Mesothelial cell of epicardium (in vitro differentiated cells): Measurements from ENCODE around the gene SEC14L1. TPM values are rescaled to one million over a fixed set of nuclear protein-coding genes. Genes with fewer than 3 reads are reported as not detected.

Source experiments
- DNase-seq, 2 experiments: peaks; one replicate each; pipeline ENCODE4 v3.0.0; 2021; ENCODE audit warnings: low spot score in 2 of 2; ENCODE audit not compliant: unreplicated experiment in 2 of 2
- H3K27ac Mint-ChIP-seq: 2 replicates; pipeline ENCODE4 v1.8.0; 2021; ENCODE audit warnings: mixed read lengths
- H3K27me3 Mint-ChIP-seq: 2 replicates; pipeline ENCODE4 v1.8.0; 2021; ENCODE audit warnings: low read depth, mixed read lengths
- H3K36me3 Mint-ChIP-seq: 2 replicates; pipeline ENCODE4 v1.8.0; 2021; ENCODE audit warnings: mixed read lengths
- H3K4me1 Mint-ChIP-seq: 2 replicates; pipeline ENCODE4 v1.8.0; 2021; ENCODE audit warnings: mixed read lengths
- H3K4me3 Mint-ChIP-seq: 2 replicates; pipeline ENCODE4 v1.8.0; 2021; ENCODE audit warnings: mild to moderate bottlenecking, moderate library complexity, mixed read lengths
- H3K9me3 Mint-ChIP-seq: 2 replicates; pipeline ENCODE4 v1.8.0; 2021; ENCODE audit warnings: mixed read lengths
- total RNA-seq: library from RNA; stranded (reverse); gene quantifications from 3 replicates; pipeline ENCODE4 v1.2.1, GENCODE V29; 2021
- TF ChIP-seq, protein P1 (sequence below): fragments of 200-600 bp; sonication (generic); IDR thresholded peaks from one replicate; pipeline ENCODE4 v1.5.0; 2021; ENCODE audit warnings: antibody characterized with exemption; ENCODE audit not compliant: unreplicated experiment

SEC14L1 gene
- total RNA-seq, 1 donor from 2014 or later, result 47.6 TPM

DNA sequence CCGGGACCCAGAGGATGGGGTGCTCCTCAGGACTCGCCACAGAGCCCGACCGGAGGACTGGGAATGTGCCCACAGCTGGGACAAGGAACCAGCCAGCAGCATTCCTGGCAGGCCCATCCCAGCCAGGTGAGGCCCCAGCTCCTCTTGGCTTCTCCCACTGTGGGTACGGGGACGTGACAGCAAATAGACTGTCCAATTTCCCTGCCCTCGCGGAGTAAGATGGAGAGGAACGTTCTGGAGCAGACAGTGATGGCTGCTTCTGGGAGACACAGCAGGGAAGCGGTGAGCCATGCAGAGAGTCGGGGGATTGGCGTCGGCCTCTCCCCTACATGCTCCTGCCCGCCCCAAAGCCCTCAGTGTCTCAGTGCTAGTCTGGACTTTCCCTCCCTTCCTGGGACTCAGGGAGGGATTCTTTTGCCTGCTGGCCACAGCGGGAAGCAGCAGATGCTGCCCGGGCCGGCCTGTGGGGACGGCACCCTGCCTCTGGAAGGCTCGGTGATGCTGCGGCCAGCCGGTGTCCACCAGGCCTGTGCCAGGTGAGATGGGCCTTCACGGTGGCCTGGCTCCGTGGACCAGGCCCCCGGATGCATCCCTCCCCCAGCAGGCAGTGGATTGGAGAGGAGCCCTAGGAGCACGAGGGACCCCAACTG is 89.1 kb downstream of the SEC14L1 start:
- no peaks in the 10 kb centered on the region for H3K27me3 Mint-ChIP-seq
- no peaks in the 10 kb centered on the region for H3K36me3 Mint-ChIP-seq
- no peak overlapping the region for H3K27ac Mint-ChIP-seq
- peaks cover 5% of the 10 kb centered on the region for H3K9me3 Mint-ChIP-seq
- no peak overlapping the region for H3K4me3 Mint-ChIP-seq
- DNase-seq, result no peak
- H3K4me1 Mint-ChIP-seq, result peaks cover under 1% of the 10 kb centered on the region
- TF ChIP-seq, protein P1, sequence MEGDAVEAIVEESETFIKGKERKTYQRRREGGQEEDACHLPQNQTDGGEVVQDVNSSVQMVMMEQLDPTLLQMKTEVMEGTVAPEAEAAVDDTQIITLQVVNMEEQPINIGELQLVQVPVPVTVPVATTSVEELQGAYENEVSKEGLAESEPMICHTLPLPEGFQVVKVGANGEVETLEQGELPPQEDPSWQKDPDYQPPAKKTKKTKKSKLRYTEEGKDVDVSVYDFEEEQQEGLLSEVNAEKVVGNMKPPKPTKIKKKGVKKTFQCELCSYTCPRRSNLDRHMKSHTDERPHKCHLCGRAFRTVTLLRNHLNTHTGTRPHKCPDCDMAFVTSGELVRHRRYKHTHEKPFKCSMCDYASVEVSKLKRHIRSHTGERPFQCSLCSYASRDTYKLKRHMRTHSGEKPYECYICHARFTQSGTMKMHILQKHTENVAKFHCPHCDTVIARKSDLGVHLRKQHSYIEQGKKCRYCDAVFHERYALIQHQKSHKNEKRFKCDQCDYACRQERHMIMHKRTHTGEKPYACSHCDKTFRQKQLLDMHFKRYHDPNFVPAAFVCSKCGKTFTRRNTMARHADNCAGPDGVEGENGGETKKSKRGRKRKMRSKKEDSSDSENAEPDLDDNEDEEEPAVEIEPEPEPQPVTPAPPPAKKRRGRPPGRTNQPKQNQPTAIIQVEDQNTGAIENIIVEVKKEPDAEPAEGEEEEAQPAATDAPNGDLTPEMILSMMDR, result no peak

DNA sequence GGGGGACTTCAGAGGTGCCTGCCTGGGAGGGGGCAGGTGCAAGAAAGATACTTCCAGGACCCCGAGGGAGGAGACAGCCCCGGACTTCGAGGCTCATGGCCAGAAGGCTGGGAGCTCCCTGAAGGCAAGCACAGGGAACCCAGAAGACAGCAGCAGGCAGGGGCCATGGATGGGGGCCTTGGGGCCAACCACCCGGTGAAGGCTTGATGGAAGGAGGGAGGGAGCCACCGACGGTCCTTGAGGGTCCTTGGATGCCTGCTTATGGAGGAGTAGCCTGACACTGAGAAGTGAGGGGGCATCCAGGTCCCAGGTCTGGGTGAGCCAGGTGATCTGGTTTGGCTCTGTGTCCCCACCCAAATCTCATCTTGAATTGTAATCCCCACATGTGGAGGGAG is 89.7 kb downstream of the SEC14L1 start:
- H3K4me1 Mint-ChIP-seq, result peaks cover 5% of the 10 kb centered on the region
- DNase-seq, result no peak
- H3K36me3 Mint-ChIP-seq, result no peaks in the 10 kb centered on the region
- no peak overlapping the region for H3K4me3 Mint-ChIP-seq
- no peaks in the 10 kb centered on the region for H3K27me3 Mint-ChIP-seq
- TF ChIP-seq, protein P1, result no peak
- no peak overlapping the region for H3K27ac Mint-ChIP-seq
- H3K9me3 Mint-ChIP-seq, result peaks cover 5% of the 10 kb centered on the region

DNA sequence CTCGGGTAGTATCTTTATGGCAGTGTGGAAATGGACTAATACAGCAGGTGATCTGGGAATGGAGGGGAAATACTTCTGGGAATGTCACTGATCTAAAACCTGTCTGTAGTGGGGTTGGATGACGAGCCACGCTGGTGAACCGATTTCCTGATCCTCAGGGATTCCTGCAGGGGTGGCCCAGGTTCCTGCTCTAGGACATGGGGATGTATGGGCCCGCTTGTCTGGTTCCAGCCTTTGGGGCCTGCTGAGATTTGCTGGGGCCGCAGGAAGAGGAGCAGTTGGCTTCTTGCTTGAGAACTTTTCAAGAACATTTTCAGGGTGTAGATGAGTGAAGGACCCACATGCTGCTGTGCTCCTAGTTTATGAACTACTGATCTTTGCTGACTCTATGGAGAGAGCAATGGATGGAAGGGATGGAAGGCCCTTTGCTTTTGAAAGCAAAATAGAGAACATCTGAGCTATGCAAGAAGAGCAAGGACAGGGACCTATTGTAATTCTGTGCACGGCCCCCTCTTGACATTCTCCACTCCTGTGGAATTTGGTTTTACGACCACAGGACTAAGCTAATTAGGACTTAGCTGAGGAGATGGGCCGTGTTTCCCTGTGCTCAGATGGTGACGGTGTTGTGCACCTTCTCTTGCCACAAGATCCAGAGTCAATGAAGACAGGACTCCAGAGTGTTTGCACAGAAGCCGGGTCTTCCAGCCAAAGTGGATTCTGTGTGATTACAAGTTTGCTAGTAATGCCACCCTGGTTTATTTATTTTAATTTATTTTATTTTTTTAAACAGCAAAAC is 90.5 kb downstream of the SEC14L1 start:
- no peak overlapping the region for H3K27ac Mint-ChIP-seq
- DNase-seq, result no peak
- peaks cover 5% of the 10 kb centered on the region for H3K9me3 Mint-ChIP-seq
- H3K4me3 Mint-ChIP-seq, result no peak overlapping the region
- H3K27me3 Mint-ChIP-seq, result peaks cover under 1% of the 10 kb centered on the region
- H3K36me3 Mint-ChIP-seq, result no peaks in the 10 kb centered on the region
- TF ChIP-seq, protein P1, result no peak
- H3K4me1 Mint-ChIP-seq, result peaks cover 7% of the 10 kb centered on the region

DNA sequence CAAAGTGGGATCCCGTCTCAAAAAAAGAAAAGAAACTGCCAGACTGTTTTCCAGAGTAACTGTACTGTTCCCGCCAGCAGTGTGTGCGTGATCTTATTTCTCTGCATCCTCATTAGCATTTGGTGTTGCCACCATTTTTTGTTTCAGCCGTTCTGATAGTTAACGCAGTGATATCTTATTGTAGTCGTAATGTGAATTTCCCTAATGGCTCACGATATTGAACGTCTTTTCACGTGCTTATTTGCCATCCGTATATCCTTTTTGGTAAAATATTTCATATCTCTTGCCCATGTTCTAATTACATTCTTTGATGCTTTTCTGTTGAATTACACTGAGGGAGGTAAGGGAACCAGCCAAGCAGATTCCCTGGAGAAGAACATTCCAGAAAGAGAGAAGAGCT is 92.4 kb downstream of the SEC14L1 start:
- H3K36me3 Mint-ChIP-seq, result no peaks in the 10 kb centered on the region
- peaks cover 5% of the 10 kb centered on the region for H3K9me3 Mint-ChIP-seq
- TF ChIP-seq, protein P1, result no peak
- H3K4me3 Mint-ChIP-seq, result no peak overlapping the region
- no peak for DNase-seq
- H3K27ac Mint-ChIP-seq, result no peak overlapping the region
- peaks cover 1% of the 10 kb centered on the region for H3K27me3 Mint-ChIP-seq
- peaks cover 7% of the 10 kb centered on the region for H3K4me1 Mint-ChIP-seq

DNA sequence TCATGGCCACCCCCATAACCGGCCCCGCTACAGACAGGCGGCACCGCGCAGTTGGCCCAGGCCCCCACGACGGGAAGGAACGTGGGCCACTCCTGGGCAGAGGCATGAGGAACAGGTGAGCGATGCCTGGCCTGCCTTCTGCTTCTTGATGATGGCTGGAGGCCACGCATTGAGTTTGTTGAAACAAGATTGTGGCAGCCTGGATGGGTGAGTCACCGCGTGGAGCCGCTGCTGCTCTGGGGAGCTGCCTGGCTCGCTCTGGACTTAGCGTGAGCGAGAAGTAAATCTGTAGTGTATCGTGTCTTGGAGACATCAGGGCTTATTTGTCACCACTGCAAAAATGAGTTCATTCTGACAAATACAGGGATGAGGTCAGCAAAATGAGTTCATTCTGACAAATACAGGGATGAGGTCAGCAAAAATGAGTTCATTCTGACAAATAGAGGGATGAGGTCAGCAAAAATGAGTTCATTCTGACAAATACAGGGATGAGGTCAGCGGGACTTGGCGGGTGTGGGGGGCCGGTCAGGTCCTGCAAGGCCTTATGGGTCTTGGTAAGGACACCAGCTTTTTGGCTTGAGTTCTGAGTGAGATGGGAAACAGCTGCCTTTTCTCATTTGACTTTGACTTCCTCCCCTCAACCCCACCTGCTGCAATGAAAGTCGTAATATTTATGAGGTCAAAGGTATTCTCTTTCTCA is 93.0 kb downstream of the SEC14L1 start:
- TF ChIP-seq, protein P1, result no peak
- Mint-ChIP-seq H3K4me3 (no peak overlapping the region), H3K4me1 (peaks cover 7% of the 10 kb centered on the region), H3K27ac (no peak overlapping the region), H3K9me3 (peaks cover 5% of the 10 kb centered on the region), H3K27me3 (peaks cover 1% of the 10 kb centered on the region), H3K36me3 (no peaks in the 10 kb centered on the region)
- no peak for DNase-seq
